DOHH2 (cell line): ENCODE results near the gene TREH.

Source experiments
- H3F3A ChIP-seq: fragments of 200-600 bp; sonication (generic), shearing (Covaris generic); 2 replicates; pipeline ENCODE4 v1.6.0; 2016; ENCODE audit warnings: antibody characterized with exemption, mild to moderate bottlenecking; ENCODE audit not compliant: control insufficient read depth, insufficient read depth
- H3K27ac ChIP-seq: fragments of 200-600 bp; sonication (generic); 2 replicates; pipeline ENCODE4 v1.5.1; 2014; ENCODE audit warnings: low read depth, mild to moderate bottlenecking, low read length, moderate library complexity
- H3K27me3 ChIP-seq: fragments of 200-600 bp; sonication (generic); 2 replicates; pipeline ENCODE4 v1.6.1; 2014; ENCODE audit warnings: mild to moderate bottlenecking, low read length, mixed read lengths; ENCODE audit not compliant: control insufficient read depth
- H3K36me3 ChIP-seq: fragments of 200-600 bp; sonication (generic); 2 replicates; pipeline ENCODE4 v1.6.1; 2014; ENCODE audit warnings: mild to moderate bottlenecking, low read length, moderate library complexity, mixed read lengths; ENCODE audit not compliant: control insufficient read depth
- H3K4me1 ChIP-seq: fragments of 200-600 bp; sonication (generic); 2 replicates; pipeline ENCODE4 v1.6.1; 2014; ENCODE audit warnings: mild to moderate bottlenecking, low read length, mixed read lengths; ENCODE audit not compliant: control insufficient read depth
- H3K4me2 ChIP-seq: fragments of 200-600 bp; sonication (generic); 2 replicates; pipeline ENCODE4 v1.6.0; 2014; ENCODE audit warnings: mild to moderate bottlenecking, low read length, moderate library complexity
- H3K4me3 ChIP-seq: fragments of 200-600 bp; sonication (generic); 2 replicates; pipeline ENCODE4 v1.5.1; 2014; ENCODE audit warnings: mild to moderate bottlenecking, low read length, mixed read lengths
- H3K79me2 ChIP-seq: fragments of 200-600 bp; sonication (generic); 2 replicates; pipeline ENCODE4 v1.6.1; 2014; ENCODE audit warnings: mild to moderate bottlenecking, low read length, mixed read lengths; ENCODE audit not compliant: control insufficient read depth
- H3K9me2 ChIP-seq: fragments of 200-600 bp; sonication (generic); replicated peaks from 2 replicates; pipeline ENCODE4 v1.6.1; 2014; ENCODE audit warnings: mild to moderate bottlenecking, low read length, mixed read lengths; ENCODE audit not compliant: control insufficient read depth
- H3K9me3 ChIP-seq: fragments of 200-600 bp; sonication (generic); 2 replicates; pipeline ENCODE4 v1.6.1; 2014; ENCODE audit warnings: antibody characterized with exemption, low read length, mixed read lengths; ENCODE audit not compliant: control insufficient read depth, insufficient read depth
- H4K20me1 ChIP-seq: fragments of 200-600 bp; sonication (generic); 2 replicates; pipeline ENCODE4 v1.6.0; 2014; ENCODE audit warnings: low read depth, mild to moderate bottlenecking, antibody characterized with exemption, low read length, moderate library complexity; ENCODE audit not compliant: control insufficient read depth, insufficient read depth
- CTCF ChIP-seq: fragments of 200-600 bp; sonication (generic); IDR thresholded peaks from one replicate; pipeline ENCODE4 v1.5.1; 2014; ENCODE audit warnings: antibody characterized with exemption, mild to moderate bottlenecking, low read depth, low read length; ENCODE audit not compliant: poor library complexity, severe bottlenecking
- EZH2phosphoT487 ChIP-seq: fragments of 200-600 bp; sonication (generic); IDR thresholded peaks from 2 replicates; pipeline ENCODE4 v1.6.1; 2017; ENCODE audit warnings: borderline replicate concordance, mild to moderate bottlenecking, antibody characterized with exemption, low read length, moderate library complexity, mixed read lengths

TREH gene

DNA sequence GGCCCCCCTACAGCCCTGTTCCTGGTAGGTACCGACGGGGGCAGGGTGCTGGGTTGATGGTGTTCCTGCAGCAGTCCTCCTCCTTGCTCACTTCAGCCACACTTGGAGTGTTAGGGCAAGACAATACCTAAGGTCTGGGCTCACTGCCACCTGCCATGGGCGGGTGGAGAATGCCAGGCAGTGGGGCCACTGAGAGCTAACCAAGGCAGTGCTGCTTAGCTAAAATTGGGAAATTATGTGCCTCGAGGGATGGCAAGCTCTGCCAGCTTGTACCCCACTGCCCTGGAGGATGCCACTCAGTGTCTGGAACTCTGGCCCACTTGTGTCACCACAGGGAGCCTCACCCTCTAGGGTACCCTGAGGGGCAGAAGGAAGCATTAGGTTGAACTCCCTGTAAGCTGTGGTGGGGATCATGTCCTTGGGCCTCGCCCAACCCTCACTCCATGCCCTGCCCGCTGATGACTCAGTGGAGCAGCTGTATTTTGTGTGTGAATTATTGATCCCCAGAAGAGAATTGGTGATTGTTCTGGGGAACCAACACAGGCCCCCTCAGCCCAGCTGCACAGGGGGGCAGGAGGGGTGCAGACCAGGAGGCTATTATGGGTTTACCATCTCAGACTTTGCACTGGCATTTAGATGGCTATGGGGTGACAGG lies 54.3 kb downstream of the TREH start:
- H3K4me3 ChIP-seq: no peak overlapping the region
- peaks cover 41% of the 10 kb centered on the region for H3K27me3 ChIP-seq
- no peaks in the 10 kb centered on the region for H3F3A ChIP-seq
- H3K79me2 ChIP-seq: no peaks in the 10 kb centered on the region
- no peak overlapping the region for H3K4me2 ChIP-seq
- TF ChIP-seq CTCF: no peak
- TF ChIP-seq EZH2phosphoT487: no peak
- H3K4me1 ChIP-seq: peaks cover 11% of the 10 kb centered on the region
- no peak overlapping the region for H3K27ac ChIP-seq
- H3K9me3 ChIP-seq: no peaks in the 10 kb centered on the region
- H4K20me1 ChIP-seq: no peaks in the 10 kb centered on the region
- H3K36me3 ChIP-seq: no peaks in the 10 kb centered on the region
- no peaks in the 10 kb centered on the region for H3K9me2 ChIP-seq

GRCh38 chr11:118623269-118623655 lies 56.2 kb downstream of the TREH start:
- no peaks in the 10 kb centered on the region for H3K9me2 ChIP-seq
- H4K20me1 ChIP-seq: no peaks in the 10 kb centered on the region
- no peak overlapping the region for H3K4me2 ChIP-seq
- no peaks in the 10 kb centered on the region for H3F3A ChIP-seq
- no peak overlapping the region for H3K27ac ChIP-seq
- peaks cover 46% of the 10 kb centered on the region for H3K27me3 ChIP-seq
- H3K4me1 ChIP-seq: peaks cover 11% of the 10 kb centered on the region
- H3K4me3 ChIP-seq: no peak overlapping the region
- no peaks in the 10 kb centered on the region for H3K9me3 ChIP-seq
- H3K36me3 ChIP-seq: no peaks in the 10 kb centered on the region
- no peak for TF ChIP-seq CTCF
- no peak for TF ChIP-seq EZH2phosphoT487
- H3K79me2 ChIP-seq: no peaks in the 10 kb centered on the region

DNA sequence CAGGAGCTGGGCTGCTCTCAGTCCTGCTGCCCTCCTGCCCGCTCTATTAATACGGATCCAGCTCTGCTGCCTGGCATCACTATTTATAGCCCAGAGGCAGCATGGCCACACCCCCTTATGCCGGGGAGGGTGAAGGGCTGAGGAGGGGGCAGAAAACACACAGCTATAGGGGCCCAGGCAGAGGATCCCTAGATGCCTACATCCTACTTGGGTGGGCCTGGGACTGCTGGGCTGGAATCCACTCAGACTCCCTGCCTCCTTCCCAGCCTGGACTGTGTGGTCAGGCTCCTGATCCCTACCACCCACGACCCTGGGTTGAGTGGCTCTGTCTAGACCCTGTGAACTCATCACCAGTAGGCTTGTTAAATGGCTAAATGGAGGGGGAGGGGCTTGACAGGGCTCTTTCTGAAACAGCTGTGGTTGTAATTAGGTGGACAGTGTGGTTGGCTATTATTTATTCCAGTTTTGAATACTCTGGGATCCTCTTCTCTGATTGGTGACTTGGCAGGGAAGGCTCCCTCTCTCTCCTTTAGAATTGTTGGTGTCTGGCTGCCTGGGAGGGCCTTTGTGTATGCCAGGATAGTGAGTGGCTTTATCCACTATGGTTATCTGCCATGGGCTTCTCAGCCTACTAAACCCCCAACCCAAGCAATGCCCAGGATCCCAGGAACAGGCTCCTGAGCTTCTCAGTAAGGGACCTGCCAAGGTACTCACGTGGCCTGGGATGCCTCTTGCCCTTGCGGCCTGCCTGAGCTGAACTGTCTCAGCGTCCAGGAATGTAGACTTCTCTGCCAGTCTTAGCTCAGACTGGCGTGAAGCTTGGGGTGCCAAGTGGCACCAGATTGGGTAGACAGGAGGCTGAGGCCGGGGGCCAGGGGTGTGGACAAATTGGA lies 56.8 kb downstream of the TREH start:
- Histone ChIP-seq H4K20me1 (no peaks in the 10 kb centered on the region), H3K4me3 (no peak overlapping the region), H3K9me3 (no peaks in the 10 kb centered on the region), H3F3A (no peaks in the 10 kb centered on the region), H3K4me1 (peaks cover 11% of the 10 kb centered on the region), H3K4me2 (no peak overlapping the region), H3K79me2 (no peaks in the 10 kb centered on the region), H3K27ac (no peak overlapping the region), H3K27me3 (peaks cover 46% of the 10 kb centered on the region), H3K36me3 (no peaks in the 10 kb centered on the region), H3K9me2 (no peaks in the 10 kb centered on the region)
- TF ChIP-seq CTCF: no peak
- TF ChIP-seq EZH2phosphoT487: no peak
